Stimulated activated naive CD8-positive, alpha-beta T cell treated with anti-CD3 and anti-CD28 coated beads, Interleukin-15, Interleukin-2, amounts not matched to agents 100 ng/mL and 50 ng/mL, for 24 hours (primary cell): Measurements from ENCODE around the gene PLEKHG4B.

ENCODE experiments used
- H3K27ac Mint-ChIP-seq: one replicate; pipeline ENCODE4 v1.8.0; 2021; ENCODE audit warnings: mild to moderate bottlenecking, mixed read lengths
- H3K27me3 Mint-ChIP-seq: one replicate; pipeline ENCODE4 v1.8.0; 2021; ENCODE audit warnings: mixed read lengths
- H3K36me3 Mint-ChIP-seq: one replicate; pipeline ENCODE4 v1.8.0; 2021; ENCODE audit warnings: low read depth, mixed read lengths
- H3K4me1 Mint-ChIP-seq: one replicate; pipeline ENCODE4 v1.8.0; 2021; ENCODE audit warnings: low read depth, mixed read lengths
- H3K4me3 Mint-ChIP-seq: one replicate; pipeline ENCODE4 v1.8.0; 2021; ENCODE audit warnings: mild to moderate bottlenecking, mixed read lengths
- H3K9me3 Mint-ChIP-seq: one replicate; pipeline ENCODE4 v1.8.0; 2021; ENCODE audit warnings: mixed read lengths

PLEKHG4B gene

DNA sequence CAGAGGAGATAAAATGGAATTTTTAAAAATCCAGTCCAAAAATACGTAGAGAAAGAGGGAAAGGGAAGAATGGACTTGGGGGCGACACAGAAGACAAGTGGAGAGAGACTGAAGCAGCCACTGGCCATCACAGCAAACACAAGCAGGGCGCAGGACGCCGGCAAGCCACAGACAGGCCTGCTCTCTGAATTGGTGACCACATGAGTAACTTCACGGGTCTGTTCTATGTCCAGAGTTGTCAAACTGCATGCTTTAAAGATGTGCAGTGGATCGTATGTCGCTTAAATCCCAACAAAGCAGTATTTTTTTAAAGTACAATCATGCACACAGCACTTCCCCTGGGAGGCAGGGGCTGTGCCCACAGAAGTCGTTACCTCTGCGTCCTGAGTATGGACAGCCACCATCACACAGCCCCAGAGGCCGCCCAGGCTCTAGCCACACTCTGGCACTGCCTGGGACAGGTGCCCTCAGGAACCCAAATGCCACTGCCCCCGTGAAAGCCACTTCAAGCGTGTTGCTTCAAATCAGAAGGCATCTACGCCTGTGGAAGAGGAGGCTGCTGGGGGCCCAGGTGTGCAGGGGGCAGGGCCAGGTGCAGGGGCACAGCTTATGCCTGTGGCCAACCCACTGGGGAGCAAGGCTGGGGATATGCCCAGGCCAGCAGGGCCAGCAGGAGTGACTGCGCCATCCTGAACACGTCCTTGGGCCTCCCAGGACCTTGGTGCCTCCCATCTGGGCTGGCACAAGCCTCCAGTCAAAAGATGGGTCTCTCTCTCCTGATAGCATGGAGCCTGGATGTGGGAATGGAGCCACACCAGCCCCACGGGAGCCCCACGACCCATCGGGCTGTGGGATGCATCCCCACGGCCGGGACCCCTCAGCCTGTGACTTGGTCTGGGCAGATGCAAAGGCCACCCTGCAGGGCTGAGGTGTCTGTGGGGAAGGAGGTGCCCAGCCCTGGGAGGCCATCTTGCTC lies 93.4 kb downstream of the PLEKHG4B start:
- peaks cover 3% of the 10 kb centered on the region for H3K27me3 Mint-ChIP-seq
- H3K9me3 Mint-ChIP-seq, result no peaks in the 10 kb centered on the region
- no peak overlapping the region for H3K4me3 Mint-ChIP-seq
- H3K27ac Mint-ChIP-seq, result no peak overlapping the region
- H3K4me1 Mint-ChIP-seq, result peaks cover 12% of the 10 kb centered on the region
- H3K36me3 Mint-ChIP-seq, result no peaks in the 10 kb centered on the region

- no peaks in the 10 kb centered on the region for H3K9me3 Mint-ChIP-seq
- peaks cover 3% of the 10 kb centered on the region for H3K27me3 Mint-ChIP-seq
- no peak overlapping the region for H3K27ac Mint-ChIP-seq
- H3K4me3 Mint-ChIP-seq, result no peak overlapping the region
- H3K4me1 Mint-ChIP-seq, result peaks cover 15% of the 10 kb centered on the region
- H3K36me3 Mint-ChIP-seq, result no peaks in the 10 kb centered on the region
These were observed 94.4 kb downstream of the PLEKHG4B start for GRCh38 chr5:186091-187041.

GRCh38 chr5:187042-187431 lies 95.1 kb downstream of the PLEKHG4B start:
- no peak overlapping the region for H3K27ac Mint-ChIP-seq
- peaks cover 15% of the 10 kb centered on the region for H3K4me1 Mint-ChIP-seq
- H3K36me3 Mint-ChIP-seq, result no peaks in the 10 kb centered on the region
- no peaks in the 10 kb centered on the region for H3K9me3 Mint-ChIP-seq
- no peak overlapping the region for H3K4me3 Mint-ChIP-seq
- peaks cover 3% of the 10 kb centered on the region for H3K27me3 Mint-ChIP-seq

DNA sequence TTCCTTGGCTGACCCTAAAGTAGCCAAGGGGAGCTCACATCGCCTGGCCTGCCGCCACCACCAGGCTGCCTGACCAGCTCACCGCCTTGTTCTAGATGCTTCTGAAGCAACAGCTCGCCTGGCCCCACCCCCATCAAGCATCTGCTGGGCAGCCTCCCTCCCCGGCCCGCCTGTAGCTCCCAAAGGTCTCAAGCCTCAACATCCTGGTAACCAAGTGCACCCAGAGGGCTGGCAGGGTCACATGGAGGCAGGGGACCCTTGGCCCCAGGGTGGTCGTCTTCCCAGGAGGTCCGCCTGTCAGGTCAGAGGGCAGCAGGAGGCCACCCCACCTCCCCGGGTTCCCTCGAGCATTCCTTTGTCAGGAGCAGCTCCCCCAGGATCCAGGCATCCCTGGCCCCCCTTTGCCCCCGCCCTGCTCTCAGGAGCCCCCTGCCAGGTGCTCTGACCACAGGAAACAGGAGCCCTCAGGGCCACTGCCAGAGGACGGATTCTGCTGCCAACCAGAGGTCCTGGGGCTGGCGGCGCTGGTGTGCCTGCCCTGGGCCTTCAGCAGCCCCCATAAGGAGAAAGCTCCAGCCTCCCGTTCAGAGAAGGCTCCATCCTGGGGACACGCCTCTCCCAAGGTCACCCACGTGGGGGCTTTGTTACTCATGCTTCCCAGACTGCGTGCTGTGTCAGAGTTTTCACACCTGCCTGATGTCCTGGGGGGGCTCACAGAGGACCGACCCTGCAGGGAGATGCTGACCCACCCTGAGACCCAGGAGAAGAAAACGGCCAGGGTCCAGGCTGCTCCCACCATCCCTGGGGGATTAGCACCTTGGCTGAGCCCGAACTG lies 95.9 kb downstream of the PLEKHG4B start:
- Mint-ChIP-seq H3K27me3 (peaks cover 8% of the 10 kb centered on the region), H3K27ac (no peak overlapping the region), H3K9me3 (no peaks in the 10 kb centered on the region), H3K4me1 (peaks cover 15% of the 10 kb centered on the region), H3K4me3 (no peak overlapping the region), H3K36me3 (no peaks in the 10 kb centered on the region)

GRCh38 chr5:188488-189481 lies 96.8 kb downstream of the PLEKHG4B start:
- Mint-ChIP-seq H3K9me3 (no peaks in the 10 kb centered on the region), H3K27ac (no peak overlapping the region), H3K4me1 (peaks cover 15% of the 10 kb centered on the region), H3K27me3 (peaks cover 8% of the 10 kb centered on the region), H3K36me3 (no peaks in the 10 kb centered on the region), H3K4me3 (no peak overlapping the region)

DNA sequence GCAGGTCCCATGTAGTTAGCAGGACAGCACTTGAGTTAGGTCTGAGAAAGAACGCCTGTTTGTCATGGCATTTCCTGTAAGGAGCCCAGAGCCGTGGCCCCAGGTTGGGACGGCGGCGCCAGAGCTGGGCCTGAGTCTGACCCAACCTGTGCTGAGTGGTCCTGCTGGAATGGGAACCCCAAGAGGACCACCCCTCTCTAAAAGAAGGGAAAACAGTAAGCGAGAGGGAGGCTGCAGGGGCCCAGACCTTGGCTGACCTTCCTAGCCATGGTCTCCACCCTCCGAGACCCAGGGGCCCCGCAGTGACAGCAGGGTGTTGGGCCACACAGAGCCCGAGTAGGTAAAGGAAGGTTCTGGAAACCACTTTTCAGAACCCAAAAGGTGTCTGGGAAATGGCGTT lies 97.5 kb downstream of the PLEKHG4B start:
- peaks cover 15% of the 10 kb centered on the region for H3K4me1 Mint-ChIP-seq
- H3K4me3 Mint-ChIP-seq, result no peak overlapping the region
- H3K27ac Mint-ChIP-seq, result no peak overlapping the region
- no peaks in the 10 kb centered on the region for H3K36me3 Mint-ChIP-seq
- peaks cover 8% of the 10 kb centered on the region for H3K27me3 Mint-ChIP-seq
- no peaks in the 10 kb centered on the region for H3K9me3 Mint-ChIP-seq

DNA sequence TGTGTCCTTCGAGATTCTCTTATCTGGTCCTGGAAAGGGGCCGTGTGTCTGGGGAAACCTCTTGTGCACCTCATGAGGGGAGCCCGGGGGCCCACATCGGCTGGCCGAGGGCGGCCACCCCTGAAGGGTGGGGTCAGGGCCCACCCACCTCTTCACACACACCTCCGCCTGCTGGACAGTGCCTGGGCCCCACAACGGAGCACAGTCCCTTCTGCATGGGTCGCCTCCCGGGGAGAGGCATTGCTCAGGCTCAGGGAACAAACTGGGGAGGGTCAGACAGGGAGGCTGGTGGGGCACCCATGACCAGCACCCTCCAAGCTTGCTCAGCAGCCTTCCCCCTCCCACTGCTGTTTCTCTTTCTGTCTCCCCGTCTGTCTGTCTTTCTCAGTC lies 98.0 kb downstream of the PLEKHG4B start:
- H3K4me1 Mint-ChIP-seq, result peaks cover 15% of the 10 kb centered on the region
- H3K27ac Mint-ChIP-seq, result no peak overlapping the region
- peaks cover 8% of the 10 kb centered on the region for H3K27me3 Mint-ChIP-seq
- H3K4me3 Mint-ChIP-seq, result no peak overlapping the region
- no peaks in the 10 kb centered on the region for H3K9me3 Mint-ChIP-seq
- no peaks in the 10 kb centered on the region for H3K36me3 Mint-ChIP-seq

DNA sequence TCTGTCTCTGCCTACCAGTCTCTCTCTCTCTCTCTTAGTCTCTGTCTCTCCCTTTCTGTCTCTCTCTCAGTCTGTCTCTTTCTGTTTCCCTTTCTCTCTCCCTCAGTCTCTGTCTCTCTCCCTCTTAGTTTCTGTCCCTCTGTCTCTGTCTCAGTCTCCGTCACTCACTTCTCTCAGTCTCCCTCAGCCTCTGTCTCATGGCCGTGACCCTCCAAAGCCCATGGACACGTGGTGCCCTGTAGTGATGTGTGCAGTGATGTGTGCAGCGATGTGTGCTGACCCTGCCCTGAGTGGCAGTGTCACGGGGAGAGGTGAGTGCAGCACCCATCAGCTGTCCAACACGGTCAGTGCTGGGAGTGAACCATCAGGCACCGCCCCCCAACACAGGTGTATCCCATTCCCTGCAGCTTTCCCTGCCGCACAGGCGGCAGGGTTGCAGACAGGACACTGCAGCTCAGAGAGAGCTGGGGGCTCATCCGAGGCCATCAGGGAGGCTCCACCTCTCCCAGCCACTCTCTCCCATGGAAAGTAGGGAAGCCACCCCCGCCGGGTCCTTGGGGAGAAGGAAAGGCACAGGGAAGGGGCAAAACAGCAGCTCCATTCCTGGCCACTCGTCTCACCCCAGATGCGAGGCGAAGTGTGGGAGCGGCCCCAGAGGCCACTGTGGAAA lies 98.5 kb downstream of the PLEKHG4B start:
- Mint-ChIP-seq H3K9me3 (no peaks in the 10 kb centered on the region), H3K27me3 (peaks cover 8% of the 10 kb centered on the region), H3K36me3 (no peaks in the 10 kb centered on the region), H3K4me3 (no peak overlapping the region), H3K27ac (no peak overlapping the region), H3K4me1 (peaks cover 15% of the 10 kb centered on the region)

DNA sequence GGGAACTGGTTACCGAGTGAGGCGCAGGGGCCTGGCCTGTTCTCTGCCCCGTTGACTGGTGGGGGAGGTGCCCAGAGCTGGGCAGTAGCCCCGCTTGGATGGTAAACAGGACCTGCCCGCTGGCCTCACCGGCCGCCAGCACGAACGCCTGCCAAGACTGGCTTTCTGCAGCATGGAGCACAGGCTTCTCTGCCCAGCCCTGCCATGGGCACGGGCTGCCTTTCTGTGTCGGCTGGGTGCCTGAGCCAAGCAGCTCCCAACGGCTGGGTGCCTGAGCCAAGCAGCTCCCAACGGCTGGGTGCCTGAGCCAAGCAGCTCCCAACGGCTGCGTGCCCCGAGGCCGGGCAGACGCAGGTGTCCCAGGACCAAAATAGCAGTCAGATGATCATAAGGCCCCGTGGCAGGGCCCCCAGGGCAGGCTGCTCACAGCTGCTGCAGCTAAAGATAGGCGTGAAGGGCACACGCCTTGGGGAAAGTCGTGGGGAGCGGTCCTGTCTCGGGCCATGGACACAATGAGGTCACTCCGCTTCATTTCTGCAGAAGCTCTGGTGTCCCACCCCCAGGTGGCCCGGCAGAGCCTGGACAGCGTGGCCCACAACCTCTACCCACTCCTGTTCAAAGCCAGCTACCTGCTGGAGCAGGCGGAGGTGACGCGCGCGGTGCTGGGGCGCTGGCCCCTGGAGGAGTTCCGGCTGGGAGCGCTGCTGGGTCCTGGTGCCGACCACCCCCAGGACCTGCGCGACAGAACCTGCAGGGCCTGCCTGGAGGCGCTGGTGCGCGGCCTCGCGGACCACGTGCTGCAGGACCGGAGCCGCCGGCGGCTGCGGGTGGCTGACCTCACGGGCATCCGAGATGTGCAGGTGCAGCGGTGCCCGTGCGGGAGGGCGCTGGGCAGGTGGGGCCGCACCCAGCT lies 99.3 kb downstream of the PLEKHG4B start, which contains the start of gene LRRC14B:
TSS of gene LRRC14B (plus strand) at position 460 of the 913 bp plus-strand sequence. CDS start at position 504, 44 bp downstream.
- Mint-ChIP-seq H3K36me3 (no peaks in the 10 kb centered on the region), H3K27ac (no peak within 1 kb of the TSS), H3K4me1 (peaks cover 15% of the 10 kb centered on the region), H3K4me3 (no peak within 1 kb of the TSS), H3K9me3 (no peaks in the 10 kb centered on the region), H3K27me3 (peaks cover 8% of the 10 kb centered on the region)

DNA sequence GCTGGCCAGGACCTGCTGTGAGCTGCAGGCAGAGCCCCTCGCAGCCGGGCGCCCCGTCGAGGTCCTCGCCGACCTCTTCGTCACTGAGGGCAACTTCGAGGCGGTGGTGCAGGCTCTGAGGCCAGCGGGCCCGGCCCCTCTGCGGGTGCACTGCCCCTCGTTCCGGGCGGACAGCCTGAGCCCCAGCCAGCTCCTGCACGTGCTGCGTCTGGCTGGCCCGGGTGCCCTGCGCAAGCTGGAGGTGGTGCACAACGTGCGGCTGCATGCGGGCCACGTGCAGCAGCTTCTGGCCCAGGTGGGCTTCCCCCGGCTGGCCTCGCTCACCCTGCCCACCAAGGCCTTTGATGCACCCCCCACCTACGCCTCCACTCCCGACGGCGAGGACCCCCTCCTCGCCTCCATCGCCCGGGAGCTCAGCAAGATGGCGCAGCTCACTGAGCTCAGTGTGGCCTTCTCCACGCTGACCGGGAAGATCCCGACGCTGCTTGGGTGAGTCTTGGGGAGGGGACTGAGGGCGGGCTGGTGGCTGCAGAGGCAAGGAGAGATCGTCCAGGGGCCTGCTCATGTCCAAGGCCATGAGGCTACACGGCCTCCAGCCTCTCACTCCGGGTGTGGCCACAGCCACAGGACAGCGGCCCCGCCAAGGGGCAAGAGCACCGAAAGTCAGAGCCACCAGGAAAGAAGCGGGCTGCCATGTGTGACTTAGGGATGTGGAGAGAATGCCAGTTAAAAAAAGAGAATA lies 100.2 kb downstream of the PLEKHG4B start:
- no peaks in the 10 kb centered on the region for H3K36me3 Mint-ChIP-seq
- H3K4me1 Mint-ChIP-seq, result peaks cover 15% of the 10 kb centered on the region
- H3K27ac Mint-ChIP-seq, result no peak overlapping the region
- no peaks in the 10 kb centered on the region for H3K9me3 Mint-ChIP-seq
- H3K27me3 Mint-ChIP-seq, result peaks cover 8% of the 10 kb centered on the region
- H3K4me3 Mint-ChIP-seq, result no peak overlapping the region

GRCh38 chr5:192691-192969 lies 100.7 kb downstream of the PLEKHG4B start:
- Mint-ChIP-seq H3K27me3 (peaks cover 8% of the 10 kb centered on the region), H3K4me3 (no peak overlapping the region)

More at GRCh38 chr5:192691-192969, 100.7 kb downstream of the PLEKHG4B start:
- Mint-ChIP-seq H3K4me1 (peaks cover 15% of the 10 kb centered on the region), H3K27ac (no peak overlapping the region), H3K36me3 (no peaks in the 10 kb centered on the region), H3K9me3 (no peaks in the 10 kb centered on the region)
